Epithelial cell of proximal tubule (primary cell): ENCODE results near the gene TMEM212. TPM values are rescaled to one million over a fixed set of nuclear protein-coding genes. Genes with fewer than 3 reads are reported as not detected.

Experiments used
- DNase-seq: peaks from one replicate; pipeline ENCODE4 v3.0.0-alpha.2; 2011; ENCODE audit warnings: low read depth
- H3K4me3 ChIP-seq: 2 replicates; pipeline ENCODE4 v1.5.1; 2011; ENCODE audit warnings: low read depth, mild to moderate bottlenecking, low read length
- total RNA-seq: library from RNA; depleted of rRNA; stranded (reverse); fragments of >200 nt; gene quantifications from 2 replicates; pipeline ENCODE4 v1.2.3, GENCODE V29; 2015
- TF ChIP-seq, protein P1 (sequence below): conservative IDR thresholded peaks from 2 replicates; pipeline ENCODE4 v1.5.1; 2012; ENCODE audit warnings: low read depth, mild to moderate bottlenecking, low read length

Gene TMEM212
- not detected in 2 replicates for total RNA-seq

DNA sequence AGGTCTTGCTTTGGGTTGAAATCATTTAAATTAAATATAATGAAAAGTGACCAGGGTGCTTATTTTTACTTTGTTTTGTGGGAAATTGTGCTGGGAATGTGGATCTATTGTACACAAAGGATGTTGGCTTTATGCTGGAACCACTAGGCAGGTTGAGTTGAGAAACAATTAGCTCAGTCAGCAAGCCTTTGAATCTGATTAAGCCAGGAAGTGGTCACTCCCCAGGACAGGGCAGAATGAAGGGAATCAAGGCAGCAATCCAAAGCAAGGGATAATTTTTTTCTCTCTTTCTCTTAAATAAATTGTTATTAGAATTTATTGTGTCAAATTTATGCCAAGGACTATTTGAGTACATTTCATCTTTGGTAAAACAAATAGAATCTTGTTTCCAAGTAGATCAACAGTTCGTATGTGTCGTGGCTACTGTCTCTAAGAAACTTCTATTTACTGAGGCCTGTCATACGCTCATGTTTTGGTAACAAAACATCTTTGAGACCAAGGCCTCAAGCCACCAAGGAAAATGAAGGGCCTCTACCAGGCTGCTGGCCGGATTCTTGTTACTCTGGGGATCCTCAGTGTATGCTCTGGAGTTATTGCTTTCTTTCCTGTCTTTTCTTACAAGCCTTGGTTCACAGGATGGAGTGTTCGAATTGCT is at the start of gene TMEM212:
TSS of gene TMEM212 (plus strand) at position 486 of the 655 bp plus-strand sequence. CDS start at position 521, 35 bp downstream.
- TF ChIP-seq, protein P1, sequence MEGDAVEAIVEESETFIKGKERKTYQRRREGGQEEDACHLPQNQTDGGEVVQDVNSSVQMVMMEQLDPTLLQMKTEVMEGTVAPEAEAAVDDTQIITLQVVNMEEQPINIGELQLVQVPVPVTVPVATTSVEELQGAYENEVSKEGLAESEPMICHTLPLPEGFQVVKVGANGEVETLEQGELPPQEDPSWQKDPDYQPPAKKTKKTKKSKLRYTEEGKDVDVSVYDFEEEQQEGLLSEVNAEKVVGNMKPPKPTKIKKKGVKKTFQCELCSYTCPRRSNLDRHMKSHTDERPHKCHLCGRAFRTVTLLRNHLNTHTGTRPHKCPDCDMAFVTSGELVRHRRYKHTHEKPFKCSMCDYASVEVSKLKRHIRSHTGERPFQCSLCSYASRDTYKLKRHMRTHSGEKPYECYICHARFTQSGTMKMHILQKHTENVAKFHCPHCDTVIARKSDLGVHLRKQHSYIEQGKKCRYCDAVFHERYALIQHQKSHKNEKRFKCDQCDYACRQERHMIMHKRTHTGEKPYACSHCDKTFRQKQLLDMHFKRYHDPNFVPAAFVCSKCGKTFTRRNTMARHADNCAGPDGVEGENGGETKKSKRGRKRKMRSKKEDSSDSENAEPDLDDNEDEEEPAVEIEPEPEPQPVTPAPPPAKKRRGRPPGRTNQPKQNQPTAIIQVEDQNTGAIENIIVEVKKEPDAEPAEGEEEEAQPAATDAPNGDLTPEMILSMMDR = no peak
- no peak within 1 kb of the TSS for H3K4me3 ChIP-seq
- DNase-seq = no peak

DNA sequence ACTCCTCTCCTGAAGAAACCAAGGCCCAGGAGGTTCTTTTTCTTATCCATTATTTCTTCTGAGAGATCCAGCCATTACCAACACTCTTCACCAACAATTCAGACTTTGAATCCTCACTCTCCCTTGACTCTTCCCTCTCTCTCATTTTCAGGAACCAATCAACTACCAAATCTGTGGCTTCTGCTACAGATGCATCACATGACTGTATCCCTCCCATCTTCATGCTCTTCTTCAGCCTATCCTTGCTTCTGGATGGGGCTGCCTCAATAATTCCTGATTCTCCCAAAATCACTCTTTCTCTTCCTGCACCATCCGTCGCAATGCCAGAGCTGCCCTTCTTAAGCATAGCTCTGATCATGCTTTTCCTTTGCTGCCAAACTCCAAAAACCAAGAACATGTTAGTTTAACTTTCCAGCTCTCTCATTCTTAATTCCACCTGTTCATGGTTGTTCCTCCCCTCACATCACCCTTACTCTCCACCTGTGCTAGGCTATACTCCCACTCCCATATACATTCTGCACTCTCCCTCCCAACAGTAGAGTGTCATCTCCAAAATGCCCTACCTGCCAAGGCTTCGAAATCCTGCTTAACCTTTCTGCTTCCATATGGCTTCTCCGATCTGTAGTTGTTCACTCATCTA is 46.4 kb upstream of the TMEM212 start:
- DNase-seq = no peak
- TF ChIP-seq, protein P1 = no peak
- no peak overlapping the region for H3K4me3 ChIP-seq

DNA sequence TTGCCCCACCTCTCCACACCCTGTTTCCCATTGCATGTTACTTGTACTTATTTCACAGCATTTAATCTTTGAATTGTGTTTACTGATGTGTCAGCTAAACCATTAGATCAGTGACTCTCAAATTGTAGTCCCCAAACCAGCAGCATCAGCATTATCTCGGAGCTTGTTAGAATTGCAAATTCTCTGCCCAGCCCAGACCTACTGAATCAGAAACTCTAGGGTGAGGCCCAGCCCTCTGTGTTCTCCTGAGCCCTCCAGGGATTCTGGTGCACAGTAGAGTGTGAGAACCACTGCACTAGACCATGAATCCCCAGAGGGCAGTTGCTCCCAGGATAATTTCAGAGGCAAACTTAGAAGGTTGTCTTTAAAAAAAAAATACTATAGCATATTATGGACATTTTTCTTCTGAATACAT is 45.9 kb upstream of the TMEM212 start:
- TF ChIP-seq, protein P1 = no peak
- DNase-seq = no peak
- no peak overlapping the region for H3K4me3 ChIP-seq

DNA sequence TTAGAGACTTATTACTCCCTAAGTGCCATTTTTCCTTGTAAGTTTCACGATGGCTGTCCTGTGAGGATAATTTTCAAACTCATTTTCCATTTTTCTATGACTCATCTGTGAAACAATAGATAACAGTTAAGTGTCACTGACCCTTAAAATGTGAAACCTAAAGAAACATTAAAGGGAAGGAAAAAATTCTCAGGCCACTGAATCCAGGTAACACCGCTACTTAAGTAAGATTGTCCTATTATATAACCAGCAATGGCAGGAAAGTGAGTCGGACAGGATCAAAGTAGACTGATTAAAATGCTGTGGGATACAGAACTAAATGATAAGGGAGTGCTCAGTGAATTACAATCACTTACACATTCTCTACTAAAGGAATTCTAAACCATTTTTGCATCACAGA is 45.3 kb upstream of the TMEM212 start:
- TF ChIP-seq, protein P1 = no peak
- H3K4me3 ChIP-seq = no peak overlapping the region
- DNase-seq = no peak

DNA sequence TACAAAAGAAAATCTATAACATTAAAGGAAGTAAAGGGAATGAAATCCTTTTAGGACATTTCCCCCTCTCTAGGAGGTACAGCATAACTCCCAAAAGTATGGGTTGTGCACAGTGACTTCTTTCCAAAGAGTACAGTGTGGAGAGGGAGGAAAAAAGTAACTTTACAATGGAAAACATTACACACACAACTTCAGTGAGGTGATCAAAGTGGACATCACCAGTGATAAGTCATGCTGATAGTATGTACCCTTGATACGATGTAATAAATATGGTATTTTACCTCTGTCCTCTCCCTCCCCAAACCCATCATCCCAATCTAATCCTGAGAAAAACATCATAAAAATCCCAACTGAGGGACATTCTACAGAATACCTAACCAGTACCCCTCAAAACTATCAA is 43.6 kb upstream of the TMEM212 start:
- TF ChIP-seq, protein P1 = no peak
- DNase-seq = no peak
- H3K4me3 ChIP-seq = no peak overlapping the region

DNA sequence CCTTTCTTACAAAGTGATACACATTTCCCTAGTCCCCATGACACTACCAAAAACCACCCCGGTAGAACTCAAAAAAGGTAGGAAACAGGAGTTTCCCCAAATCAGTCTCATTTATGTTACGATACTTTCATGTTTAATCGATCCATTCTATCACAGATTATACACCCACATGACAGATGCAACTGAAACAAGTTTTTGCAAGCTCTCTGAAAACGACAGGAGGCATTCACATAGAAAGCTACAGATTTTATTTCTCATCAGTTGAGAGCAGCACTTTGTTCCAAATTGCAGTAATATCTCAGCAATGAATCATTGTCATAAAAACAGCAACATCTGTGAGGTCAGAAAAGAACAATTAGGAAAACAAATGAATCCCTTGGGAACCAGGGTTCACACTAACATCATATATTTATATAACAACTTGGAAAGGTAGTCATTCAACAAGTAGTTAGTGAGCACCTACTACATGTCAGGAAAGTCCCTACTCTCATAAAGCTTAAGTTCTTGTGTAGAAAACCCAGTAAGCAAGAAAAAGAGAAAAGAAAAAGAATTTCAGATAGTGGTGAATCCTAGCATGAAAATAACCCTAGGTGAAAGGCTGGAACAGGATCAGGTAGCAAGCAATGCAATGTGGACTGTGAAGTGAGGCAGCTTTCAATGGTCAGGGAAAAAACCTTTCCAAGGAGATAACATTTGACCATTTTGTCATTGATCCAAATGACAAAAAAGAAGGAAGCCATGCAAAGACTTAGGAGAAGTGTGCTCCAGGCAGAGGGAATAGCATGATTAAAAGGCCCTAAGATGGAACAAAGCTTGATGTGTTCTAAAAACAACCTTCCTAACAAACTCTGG is 41.2 kb upstream of the TMEM212 start:
- H3K4me3 ChIP-seq = no peak overlapping the region
- TF ChIP-seq, protein P1 = no peak
- DNase-seq = peak; percentile 86
